ENCODE measurements around the gene TNS4.

TNS4 gene

GRCh38 chr17:40493697-40494096 is 7.7 kb downstream of the TNS4 start:
- DNase-seq (ENCODE audit: low spot score): no peak

DNA sequence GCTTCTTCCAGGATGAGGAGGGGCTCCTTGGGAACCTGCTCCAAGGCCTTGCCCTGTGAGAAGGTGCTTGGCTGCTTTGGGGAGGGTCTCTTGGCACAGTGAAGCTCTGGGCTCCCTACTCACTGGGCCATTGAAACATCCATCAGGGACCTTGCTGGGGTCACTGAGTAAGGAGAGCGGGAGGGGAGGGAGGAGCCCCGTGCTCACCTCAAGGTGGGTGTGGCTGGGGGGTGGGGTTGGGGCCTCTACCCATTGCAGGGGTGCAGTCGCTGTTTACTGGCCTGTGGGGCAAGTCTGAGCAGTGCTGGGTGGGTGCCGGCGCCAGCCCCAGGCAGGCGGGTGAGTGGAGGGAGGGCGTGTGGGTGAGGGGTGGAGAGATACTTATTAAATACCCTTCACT is 9.9 kb downstream of the TNS4 start:
- DNase-seq (ENCODE audit: low spot score): peak; percentile 43

DNA sequence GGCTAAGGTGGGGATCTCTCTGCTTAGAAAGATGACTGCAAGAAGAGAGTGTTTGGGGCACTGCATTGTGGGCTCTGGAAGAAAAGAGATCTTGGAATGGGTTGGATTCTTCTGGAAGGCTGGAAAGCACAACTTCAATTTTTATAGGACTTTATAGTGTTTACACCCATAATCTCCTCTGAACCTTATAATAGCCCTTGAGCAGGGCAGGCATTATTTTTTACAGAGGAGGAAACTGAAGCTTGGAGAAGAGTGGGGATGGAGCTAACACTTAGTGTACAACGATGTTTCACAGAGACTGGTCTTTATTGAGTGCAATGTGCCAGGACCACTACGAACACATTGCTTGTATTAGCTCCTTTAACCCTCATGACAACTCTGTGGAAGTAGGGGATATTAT is 10.4 kb downstream of the TNS4 start:
- DNase-seq (ENCODE audit: low spot score): no peak

DNA sequence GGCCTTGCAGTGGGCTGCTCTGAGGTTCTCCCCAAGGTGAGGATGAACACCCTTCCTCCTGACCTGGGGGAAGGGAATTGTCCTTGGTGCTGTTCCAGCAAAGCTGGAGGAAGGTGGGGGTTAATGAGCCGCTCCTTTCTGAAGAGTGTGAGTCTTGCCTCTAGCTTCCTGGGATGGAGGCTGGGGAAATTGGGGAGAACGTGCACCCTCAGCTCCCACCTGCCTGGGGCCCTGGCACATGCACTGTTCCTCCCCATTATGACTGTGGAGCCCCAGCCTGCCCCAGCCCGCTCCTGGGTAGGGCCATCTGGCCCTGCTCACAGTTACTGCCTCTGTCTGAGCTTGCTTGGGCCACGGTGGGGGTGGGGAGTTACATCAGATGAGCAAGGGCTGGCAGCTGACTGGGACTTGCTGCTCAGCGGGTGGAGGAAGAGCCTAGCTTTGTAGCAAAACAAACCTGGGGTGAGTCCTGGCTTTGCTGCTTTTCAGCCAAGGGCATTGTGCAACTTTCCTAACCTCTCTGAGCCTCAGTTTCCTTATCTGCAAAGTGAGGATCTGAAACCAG is 11.1 kb downstream of the TNS4 start:
- peak; percentile 79 for DNase-seq (ENCODE audit: low spot score)

GRCh38 chr17:40487371-40488020 is 13.9 kb downstream of the TNS4 start:
- no peak for DNase-seq (ENCODE audit: low spot score)

- DNase-seq (ENCODE audit: low spot score): no peak
These were observed 14.7 kb downstream of the TNS4 start for GRCh38 chr17:40486522-40487370.

DNA sequence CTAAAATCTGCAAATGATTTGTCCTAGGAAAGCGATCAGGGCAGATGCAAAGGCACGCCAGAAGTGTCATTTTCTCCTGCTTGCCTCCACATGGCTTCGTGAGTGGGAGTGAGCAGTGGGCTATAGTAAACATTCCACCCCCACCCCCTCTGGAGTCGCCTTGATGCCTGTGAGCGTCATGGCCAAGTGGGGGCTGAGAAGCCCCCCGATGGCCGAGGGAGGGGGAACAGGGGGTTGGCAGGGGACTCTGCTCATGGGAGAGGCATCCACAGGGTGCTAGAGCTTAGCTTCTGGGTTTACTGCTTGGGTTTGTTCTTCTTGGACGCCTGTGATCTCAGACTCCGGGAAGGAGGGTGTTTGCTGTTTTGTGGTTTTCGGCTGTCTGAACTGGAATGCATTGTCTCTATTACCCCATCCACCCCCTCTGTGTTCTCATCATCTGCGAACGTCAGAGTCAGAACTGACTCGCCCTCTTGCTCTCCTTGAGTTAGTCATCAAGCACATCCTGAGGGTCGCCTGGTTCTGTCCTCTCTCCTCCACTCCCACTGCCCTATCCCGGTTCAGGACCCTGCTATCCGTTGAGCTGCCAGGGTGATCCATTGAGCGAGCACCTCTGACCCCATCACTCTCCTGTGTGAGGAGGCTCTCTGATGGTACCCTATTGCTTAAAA is 15.4 kb downstream of the TNS4 start:
- no peak for DNase-seq (ENCODE audit: low spot score)

DNA sequence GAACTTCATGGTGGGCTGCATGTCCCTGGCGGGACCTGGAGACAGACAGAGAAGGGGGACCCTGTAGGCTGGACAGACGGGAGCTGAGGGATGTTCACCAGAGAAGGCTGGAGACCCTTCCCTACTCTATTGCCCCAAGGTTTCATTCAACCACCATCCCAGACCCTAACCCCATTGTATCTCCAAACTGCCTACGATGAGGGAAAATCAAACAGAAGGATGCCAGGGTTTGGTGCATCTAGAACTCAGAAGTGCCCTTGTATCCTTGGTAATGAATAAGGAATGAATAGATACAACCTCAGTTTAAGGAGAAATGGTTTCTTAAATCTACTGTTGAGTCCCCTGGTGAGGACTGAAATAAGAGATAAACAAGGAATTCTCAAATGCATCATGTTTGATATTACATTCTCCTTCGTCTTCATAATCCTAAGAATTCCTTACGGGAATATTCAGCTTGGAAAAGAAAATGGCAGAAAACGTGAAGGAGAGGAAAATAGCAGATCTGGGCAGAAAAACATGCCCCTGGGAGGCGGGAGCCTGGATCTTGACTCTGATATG is 16.4 kb downstream of the TNS4 start:
- no peak for DNase-seq (ENCODE audit: low spot score)

GRCh38 chr17:40484285-40484972 is 17.0 kb downstream of the TNS4 start:
- no peak for DNase-seq (ENCODE audit: low spot score)

- DNase-seq (ENCODE audit: low spot score): no peak
These were observed 17.7 kb downstream of the TNS4 start for GRCh38 chr17:40483679-40484078.

DNA sequence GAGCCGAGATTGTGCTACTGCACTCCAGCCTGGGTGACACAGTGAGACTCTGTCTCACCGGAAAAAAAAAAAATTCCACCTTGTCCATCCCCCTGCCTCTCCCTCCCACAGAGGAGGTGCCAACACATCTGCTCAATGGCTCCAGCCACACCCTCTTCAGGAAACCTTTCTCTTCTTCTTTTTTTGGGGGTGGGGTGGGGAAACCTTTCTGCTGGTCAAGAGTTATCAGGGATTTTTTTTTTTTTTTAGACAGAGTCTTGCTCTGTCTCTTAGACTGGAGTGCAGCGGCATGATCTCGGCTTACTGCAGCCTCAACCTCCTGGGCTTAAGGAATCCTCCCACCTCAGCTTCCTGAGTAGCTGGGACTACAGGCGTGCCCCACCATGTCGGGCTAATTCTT is 18.7 kb downstream of the TNS4 start:
- no peak for DNase-seq (ENCODE audit: low spot score)

- DNase-seq (ENCODE audit: low spot score): no peak
These were observed 20.3 kb downstream of the TNS4 start for GRCh38 chr17:40481106-40481505.

DNA sequence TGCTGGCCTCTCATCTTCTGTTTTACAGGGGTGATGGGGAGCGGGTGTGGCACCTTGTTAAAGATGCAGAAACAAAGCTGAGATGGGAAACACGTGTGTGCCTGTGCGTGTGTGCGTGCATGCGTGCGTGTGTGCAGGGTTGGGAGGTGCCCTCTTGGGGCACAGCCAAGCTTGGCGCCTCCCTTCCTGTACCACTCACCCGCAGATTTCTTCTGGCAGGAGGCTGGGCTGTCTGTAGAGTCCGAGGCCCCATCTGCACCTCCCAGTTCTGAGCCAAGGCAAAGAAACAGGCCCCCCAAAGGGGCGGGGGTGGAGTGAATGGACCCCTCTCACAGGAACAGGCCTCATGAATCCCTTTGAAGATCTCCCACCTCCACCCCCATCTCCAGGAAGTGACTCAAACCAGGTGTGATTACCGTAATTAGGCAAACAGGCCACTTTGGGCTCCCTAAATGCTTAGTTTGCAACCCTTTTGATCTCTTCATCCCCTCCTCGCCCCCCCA is 20.9 kb downstream of the TNS4 start:
- no peak for DNase-seq (ENCODE audit: low spot score)

- DNase-seq (ENCODE audit: low spot score): no peak
These were observed 21.5 kb downstream of the TNS4 start for GRCh38 chr17:40479754-40480480.

DNA sequence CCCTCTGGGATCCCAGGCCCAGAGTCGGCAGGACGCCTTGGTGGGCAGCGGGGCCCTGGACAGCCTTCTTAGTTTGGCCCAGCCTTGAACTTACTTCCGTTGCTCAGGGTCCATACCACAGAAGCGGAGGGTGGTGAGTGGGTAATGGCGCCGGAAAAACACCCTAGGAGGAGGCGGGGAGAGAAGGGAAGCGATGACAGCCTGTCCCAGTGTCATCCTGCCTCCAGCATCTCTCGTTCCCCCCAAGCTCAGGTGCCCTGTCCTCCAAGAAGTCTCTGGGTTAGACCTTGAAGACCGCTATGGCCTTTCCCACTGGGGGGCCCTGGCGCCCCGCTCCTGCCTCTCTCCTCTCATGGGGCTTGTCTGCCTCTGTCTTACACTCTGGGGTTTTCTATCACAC is 22.9 kb downstream of the TNS4 start:
- DNase-seq (ENCODE audit: low spot score): no peak

DNA sequence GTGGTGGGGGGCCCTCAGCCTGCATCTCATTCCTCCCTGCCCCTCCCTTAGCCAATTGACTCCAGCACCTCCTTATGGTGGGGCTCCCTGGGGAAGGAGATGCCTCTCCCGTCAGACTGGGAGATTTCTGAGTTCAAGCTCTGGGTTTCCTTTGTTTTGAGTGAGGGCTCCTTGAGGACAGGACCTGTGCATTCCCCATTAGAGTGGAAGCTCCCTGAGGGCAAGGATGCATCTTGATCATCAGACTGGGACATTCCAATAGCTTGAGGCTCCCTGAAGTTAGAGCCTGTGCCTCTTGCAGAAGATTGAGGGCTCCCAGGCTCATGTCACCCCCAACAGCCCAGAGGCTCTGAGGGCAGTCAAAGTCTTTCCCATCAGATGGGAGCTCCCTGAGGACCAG is 23.6 kb downstream of the TNS4 start:
- DNase-seq (ENCODE audit: low spot score): no peak

DNA sequence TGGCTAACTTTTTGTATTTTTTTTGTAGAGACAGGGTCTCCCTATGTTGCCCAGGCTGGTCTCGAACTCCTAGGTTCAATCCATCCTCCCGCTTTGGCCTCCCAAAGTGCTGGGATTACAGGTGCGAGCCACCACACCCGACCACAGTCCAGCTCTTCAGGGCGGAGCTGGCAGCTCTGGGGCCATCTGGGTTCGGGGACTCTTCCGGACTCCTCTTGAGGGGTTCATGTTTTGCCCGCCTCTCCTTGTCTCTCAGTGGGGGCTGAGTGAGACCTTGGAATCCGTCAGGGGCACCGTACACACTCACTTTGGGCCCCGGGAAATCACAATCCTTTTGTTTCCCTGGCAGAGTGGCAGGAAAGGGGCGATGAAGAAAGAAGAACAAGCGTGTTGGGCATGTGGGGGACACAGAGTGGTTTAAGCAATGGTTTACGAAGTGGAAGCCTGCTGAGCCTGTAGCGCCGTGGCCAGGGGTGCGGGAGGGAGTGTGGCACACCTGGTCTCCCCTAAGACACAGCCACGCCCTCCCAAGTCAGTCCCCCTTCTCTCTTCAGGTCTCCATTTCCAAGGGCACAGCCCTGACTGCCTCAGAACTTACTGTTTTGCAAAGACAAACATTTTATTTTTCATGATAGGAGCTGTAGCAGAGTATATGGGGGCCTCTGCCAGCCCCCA is 26.1 kb downstream of the TNS4 start:
- no peak for DNase-seq (ENCODE audit: low spot score)

- no peak for DNase-seq (ENCODE audit: low spot score)
These were observed 26.9 kb downstream of the TNS4 start for GRCh38 chr17:40474419-40475002.

- DNase-seq (ENCODE audit: low spot score): no peak
These were observed 27.7 kb downstream of the TNS4 start for GRCh38 chr17:40473573-40474365.
